ENCODE measurements around the gene STXBP1.

Gene STXBP1

GRCh38 chr9:127716412-127716811, 104.3 kb downstream of the STXBP1 start:
- DNase-seq: no peak

GRCh38 chr9:127717766-127718165, 105.7 kb downstream of the STXBP1 start:
- DNase-seq: no peak

DNA sequence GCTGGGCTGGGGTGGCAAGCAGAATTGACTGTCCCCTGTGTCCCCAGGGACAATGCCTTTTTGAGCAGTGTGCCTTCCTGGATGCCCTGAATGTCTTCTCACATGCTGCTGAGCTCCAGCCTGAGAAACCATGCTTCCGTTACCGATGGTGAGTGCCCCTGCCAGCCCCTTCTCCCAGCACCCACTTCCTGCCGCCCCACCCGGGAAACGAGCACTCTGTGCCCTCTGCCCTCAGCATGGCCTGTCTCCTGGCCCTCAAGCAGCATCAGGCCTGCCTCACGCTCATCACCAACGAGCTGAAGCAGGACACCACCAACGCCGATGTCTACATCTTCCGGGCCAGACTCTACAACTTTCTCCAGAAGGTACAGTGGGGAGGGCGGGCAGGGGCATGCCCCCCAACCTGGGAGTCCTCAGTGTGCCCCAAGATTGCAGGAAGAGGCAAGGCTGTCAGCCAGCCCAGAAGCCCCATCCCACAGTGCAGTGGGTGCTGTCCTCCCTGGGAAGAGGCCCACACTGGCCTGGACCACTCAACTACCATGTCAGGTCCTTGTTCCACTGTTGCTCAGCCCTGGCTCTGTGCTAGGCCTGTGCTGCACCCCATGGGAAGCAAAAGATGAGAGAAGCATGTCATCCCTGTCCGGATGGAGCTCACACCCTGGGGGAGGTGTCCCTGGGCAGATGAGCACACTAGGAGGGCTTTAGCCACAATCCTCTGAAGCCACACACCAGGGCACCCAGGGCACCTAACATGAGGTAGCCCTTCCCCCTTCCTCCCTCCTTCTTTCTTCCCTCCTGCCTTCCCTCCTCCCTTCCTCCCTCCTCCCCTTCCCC, 108.2 kb downstream of the STXBP1 start:
- peak; percentile 72 for DNase-seq

DNA sequence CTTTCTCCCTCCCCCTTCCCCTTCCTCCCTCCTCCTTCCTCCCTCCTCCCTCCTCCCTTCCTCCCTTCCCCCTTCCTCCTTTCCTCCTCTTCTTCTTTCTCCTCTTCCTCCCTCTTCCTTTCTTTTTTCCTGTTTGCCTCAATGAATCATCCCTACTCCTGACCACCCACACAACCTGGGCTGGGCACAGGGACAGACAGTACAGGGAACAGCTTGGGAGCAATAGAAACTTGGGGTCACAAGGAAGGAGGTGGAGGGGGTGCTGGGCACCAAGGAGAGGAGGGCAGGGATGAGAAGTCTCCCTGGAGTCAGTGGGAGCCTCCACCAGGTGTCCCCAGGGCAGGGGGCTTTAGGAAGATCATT, 108.8 kb downstream of the STXBP1 start:
- no peak for DNase-seq

- DNase-seq: no peak
Observed at GRCh38 chr9:127721391-127721821, 109.3 kb downstream of the STXBP1 start.

DNA sequence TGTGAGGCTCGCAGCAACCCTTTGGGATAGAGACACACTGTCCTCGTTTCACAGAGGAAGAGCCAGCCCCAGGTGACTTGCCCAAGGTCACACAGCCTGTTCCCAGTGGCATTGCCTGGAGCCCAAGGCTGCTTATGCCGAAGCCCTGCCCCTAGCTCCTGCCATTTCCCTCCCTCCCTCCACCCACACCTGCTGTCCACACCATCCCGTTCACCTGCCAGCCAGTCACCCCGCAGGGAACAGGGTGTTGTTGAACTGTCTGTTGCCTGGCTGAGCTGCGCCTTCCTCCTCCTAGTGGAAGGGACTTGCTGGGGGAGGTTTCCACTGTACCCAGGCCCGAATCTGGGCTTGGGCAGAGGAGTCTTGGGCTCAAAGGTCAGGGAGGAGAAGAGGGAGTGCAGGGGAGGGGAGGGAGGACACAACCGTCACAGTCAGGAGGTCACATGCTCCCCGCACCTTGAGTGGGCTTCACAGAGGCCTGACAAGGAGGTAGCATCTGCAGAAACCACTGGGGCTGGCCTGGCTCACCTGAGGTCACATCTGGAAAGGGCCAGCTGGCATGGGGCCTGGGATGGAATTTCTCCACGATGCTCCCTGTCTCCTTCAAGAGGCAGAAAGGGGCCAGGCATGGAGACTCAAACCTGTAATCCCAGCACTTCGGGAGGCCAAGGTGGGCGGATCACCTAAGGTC, 110.1 kb downstream of the STXBP1 start:
- DNase-seq: no peak

GRCh38 chr9:127723013-127723412, 110.9 kb downstream of the STXBP1 start:
- no peak for DNase-seq

- no peak for DNase-seq
Observed at GRCh38 chr9:127723444-127723843, 111.4 kb downstream of the STXBP1 start.

DNA sequence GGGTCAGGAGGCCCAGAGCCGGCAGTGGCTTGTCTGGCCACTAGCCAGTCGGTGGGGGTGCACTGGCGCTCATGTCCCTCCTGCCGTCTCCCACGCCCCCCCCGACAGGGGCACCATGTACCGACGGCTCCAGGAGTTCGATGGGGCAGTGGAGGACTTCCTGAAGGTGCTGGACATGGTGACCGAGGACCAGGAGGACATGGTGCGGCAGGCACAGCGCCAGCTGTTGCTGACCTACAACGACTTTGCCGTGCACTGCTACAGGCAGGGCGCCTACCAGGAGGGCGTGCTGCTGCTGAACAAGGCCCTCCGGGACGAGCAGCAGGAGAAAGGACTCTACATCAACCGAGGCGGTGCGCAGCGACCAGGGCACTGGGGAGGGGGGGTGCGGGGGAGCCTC, 111.9 kb downstream of the STXBP1 start:
- no peak for DNase-seq

GRCh38 chr9:127726871-127727270, 114.8 kb downstream of the STXBP1 start:
- no peak for DNase-seq

- no peak for DNase-seq
Observed at GRCh38 chr9:127728808-127729207, 116.7 kb downstream of the STXBP1 start.

DNA sequence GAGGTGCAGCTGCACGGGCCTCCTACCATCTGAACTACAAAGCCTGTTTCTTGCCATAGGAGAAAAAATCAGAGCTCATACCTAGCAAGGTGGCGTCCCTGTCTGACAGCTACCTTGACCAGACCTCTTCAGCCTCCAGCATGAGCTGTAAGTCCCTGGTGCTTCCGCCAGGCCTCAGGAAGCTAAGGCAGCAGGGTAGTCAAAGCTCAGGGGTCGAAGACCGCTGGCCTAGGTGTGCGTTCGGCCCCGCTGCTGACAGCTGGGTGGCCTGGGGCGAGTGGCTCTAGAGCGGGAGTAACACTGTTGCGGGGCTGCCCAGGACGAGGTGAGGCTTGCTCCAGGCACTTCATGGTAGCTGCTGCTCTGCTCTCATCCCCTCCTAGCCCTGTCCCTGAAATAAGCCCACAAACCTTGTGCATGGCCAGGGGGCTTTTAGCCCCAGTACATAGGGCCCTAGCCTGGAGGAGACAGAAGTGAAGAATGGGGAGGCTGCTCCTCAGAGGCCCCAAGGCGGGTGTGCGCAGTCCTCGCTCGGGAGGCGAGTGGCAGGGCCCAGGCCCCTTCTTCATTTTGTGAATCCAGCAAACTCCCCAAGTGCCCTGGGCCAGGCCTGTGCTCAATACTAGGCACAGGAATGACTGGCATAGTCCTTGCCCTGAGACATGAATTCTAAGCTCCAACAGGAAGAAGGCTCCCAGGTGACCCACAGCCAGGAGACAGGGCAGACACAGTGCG, 117.6 kb downstream of the STXBP1 start:
- no peak for DNase-seq

DNA sequence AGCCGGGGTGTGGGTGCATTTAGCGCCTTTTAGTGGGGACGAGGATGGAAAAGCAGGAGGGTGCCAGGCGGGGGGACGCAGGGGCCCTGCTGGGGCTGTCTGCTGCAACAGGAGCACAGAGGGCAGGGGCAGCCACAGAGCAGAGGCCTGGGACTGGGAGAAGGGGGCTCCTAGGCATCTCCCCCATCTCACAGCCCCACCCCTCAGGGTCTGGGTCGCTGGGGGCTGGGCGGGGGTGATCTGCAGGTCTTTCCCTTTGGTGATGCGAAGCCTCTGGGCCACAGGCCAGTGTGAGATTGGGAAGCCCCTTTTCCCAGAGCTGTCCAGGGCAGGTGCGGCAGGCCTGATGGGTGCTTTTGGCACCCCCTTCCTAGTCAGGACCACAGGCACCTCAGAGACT, 118.2 kb downstream of the STXBP1 start:
- DNase-seq: no peak

DNA sequence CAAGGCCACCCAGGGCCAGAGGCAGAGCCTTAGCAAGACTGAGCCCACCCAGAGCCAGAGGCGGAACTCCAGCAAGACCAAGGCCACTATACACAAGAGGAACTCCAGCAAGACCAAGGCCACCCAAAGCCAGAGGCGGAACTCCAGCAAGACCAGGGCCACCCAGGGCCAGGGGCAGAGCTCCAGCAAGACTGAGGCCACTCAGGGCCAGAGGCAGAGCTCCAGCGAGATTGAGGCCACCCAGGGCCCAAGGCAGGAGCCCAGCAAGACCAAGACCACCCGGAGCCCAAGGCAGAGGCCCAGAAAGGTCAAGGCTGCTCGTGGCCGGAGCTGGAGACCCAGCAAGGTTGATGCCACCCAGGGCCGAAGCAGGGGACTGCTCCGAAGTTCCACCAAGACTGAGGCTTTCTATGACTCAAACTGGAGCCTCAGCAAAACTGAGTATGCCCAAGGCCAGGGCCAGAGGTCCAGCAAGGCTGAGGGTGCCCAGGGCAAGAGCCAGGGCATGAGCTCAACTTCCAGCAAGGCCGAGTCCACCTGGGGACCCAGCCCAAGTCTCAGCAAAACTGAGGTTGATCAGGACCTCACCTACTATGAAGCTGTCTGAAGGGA, 118.8 kb downstream of the STXBP1 start:
- DNase-seq: no peak

GRCh38 chr9:127731938-127732337, 119.9 kb downstream of the STXBP1 start:
- DNase-seq: no peak

DNA sequence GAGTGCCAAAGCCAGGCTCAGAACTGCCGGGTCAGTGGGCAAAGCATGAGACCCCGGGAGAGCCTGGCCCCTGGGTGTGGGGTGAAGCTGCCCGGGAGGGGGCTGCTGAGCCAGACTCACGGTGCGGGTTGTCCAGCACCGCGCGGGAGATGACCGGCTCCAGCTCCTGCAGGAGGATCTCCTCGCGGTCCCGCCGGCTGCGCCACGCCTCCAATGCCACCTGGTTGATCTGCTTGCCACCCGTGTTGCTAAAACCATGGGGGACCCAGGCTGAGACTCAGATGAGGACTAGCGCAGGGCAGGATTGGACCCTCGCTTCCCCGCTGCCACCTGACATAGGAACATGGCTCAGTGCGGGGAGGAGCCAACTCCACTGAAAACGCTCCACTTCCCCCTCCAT, 120.4 kb downstream of the STXBP1 start:
- DNase-seq: no peak

- no peak for DNase-seq
Observed at GRCh38 chr9:127733614-127734013, 121.5 kb downstream of the STXBP1 start.

- no peak for DNase-seq
Observed at GRCh38 chr9:127734247-127734746, 122.2 kb downstream of the STXBP1 start.

DNA sequence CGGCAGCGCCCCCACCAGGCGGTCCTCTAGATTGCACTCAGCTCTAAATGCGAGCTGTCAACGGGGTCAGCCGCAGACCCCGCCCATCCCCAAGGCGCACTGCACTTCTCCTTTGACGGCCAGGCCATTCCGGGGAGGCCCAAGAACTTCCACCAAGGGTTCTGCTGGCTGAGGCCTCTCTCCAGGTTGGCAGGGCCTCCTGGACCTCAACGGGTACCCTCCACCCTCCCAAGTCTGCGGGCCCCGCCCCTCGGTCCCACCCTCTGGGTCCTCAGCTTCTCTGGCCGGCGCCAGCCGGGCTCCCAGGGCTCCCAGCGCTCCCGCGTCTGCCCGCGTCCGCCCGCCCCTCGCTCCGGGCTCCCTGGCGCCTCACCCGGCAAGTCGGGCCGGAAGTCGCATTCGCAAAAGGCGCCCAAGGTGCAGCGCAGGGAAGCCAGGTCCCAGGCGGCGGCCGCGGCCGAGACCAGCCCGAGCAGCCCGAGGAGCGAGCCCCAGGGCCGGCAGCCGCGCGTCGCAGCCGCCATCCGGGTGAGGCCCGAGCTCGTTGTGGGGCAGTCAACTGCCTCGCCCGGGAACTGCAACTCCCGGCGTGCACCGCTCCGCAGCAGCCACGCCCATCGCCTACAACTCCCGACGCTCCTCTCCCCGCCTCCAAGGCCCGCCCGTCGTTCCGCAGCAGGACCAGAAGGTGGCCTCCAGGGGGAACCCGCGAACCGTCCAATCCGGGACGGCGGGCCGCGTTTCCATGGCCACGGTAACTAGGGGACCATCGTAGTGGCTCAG, 122.9 kb downstream of the STXBP1 start, which contains the start of gene TOR2A:
Gene TOR2A (minus strand): TSS at position 548 of the 783 bp plus-strand sequence. CDS start 24 bp downstream, at position 524.
- DNase-seq: peak; percentile 99

DNA sequence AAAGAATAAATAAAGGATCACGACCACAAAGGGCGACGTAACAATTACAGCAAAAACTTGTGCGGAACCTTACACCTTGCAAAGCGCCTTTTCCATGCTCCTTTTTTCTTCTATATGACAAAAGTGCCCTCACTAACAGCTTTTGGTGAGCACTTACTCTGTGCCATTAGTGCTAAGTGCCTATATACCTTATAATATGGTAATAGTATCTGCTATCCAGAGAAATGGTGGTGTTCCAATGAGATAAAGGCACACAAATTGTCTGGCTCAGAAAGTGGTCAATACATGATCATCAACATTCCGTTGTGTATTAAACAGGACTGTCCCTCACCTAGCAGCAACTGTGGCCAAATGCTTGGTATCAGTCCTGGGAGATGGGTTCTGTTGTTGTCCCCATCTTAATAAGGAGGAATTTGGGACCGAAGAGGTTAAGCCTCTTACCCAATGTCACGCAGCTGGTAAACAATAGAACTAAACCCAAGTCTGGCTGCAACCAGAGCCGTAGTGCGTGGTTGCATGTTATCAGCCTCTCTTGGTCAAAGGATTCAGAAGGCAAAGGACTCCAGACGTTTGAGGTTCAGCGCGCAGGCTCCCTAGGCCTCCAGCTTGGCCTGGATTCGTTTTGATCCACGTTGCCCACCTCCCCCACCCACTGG, 123.6 kb downstream of the STXBP1 start:
- DNase-seq: no peak

GRCh38 chr9:127738666-127739065, 126.6 kb downstream of the STXBP1 start:
- no peak for DNase-seq

Measured in activated CD8-positive, alpha-beta memory T cell treated with anti-CD3 and anti-CD28 coated beads for 24 hours (primary cell).